HG03025 (cell line): ENCODE measurements around the gene ATP13A2.

Experiments used
- ATAC-seq: cut with Tn5 transposase; IDR thresholded peaks from one replicate; pipeline ENCODE4 v1.9.1; 2021; ENCODE audit warnings: mild to moderate bottlenecking, moderate library complexity; ENCODE audit not compliant: unreplicated experiment, low FRiP score

Gene ATP13A2

DNA sequence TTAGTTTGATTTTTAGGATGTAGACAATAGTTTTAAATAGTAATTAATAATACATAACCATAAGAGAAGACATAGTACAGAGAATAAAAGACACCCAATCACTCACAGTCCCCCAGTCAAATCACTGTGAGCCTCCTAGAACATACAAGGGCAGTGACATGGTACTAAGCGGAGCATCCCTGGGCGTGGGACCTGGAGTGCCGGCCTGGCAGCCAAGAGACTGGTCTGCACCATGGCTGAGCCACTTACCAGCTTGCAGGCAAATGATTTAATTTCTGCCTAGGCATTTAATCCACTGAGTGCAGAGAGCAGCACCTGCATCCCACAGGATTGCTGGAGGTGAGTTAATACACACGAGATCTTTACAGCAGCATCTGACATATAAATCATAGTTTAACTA, 21.8 kb upstream of the ATP13A2 start:
- no peak for ATAC-seq

DNA sequence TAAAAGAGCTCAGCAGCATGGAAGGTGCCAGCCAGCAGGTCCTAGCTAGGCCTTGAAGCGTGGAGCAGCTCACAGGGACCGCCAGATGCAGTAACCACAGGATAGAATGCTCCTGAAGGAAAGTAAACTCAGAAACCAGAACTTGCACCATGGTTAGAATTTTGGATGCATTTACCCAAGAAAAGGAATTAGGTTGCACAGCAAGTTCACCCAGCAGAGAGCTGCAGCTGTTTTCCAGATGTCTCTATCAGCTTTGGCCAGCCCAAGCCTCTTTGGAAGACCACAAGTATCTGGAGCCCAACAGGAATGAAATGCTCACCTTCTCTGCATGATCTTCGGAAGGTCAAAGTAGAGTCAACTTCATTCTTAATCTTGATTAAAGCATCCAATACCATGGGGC, 21.0 kb upstream of the ATP13A2 start:
- ATAC-seq: no peak

DNA sequence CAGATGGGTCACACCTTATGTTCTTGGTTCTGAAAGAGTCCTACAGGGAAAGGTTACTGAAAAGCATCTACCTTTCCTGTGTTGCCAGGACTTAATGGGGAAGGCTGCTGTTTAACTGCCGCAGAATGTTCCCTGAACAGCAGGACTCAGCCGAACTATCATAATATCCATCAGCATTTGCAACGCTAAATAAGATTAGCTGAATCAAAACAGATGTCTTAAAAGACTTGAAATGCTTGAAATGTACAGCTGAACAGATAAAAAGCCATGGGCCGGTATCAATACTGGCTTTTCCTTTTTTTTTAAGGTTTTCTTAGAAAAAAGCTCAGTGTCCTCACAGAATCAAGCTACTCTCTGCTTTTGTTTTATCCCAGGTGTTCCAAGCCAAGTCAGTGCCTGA, 19.7 kb upstream of the ATP13A2 start:
- ATAC-seq: no peak

DNA sequence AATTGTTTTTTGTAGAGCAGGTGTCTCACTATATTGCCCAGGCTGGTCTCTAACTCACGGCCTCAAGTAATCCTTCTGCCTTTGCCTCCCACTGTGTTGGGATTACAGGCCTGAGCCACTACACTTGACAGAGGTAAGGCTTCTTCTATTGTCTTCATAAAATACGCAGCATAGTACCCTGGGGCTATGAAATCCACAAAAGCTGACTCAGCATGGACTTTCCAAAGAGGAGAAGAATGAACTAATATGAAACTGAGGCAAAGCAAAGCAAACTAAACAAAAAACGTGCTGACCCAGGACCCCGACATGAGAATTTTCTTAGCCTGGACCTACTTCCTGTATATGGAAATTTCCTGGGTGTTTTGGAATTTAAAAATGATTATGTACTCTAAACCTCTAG, 18.5 kb upstream of the ATP13A2 start:
- ATAC-seq: no peak

DNA sequence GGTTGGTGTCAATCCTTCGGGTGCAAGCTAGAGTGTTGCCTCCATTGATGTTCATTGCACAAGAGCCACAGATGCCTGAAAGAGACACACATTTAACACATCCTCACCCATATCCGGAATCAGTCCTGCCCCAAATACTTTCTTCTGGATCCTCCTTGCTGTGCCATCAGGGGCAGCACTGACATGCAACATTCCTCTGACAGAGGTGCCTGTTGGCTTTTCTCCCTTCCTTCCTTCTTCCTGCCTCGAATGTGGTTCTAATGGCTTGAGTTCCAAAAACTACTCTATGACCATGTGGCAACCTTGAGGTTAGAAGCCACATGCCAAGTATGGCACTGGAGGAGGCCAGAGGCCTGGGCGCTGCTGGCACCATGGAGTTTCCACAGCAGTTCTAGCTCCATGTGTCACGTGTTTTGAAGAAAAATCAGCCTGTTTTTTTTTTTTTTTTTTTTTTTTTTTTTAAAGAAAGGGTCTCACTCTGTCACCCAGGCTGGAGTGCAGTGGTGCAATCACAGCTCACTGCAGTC, 17.0 kb upstream of the ATP13A2 start:
- no peak for ATAC-seq

DNA sequence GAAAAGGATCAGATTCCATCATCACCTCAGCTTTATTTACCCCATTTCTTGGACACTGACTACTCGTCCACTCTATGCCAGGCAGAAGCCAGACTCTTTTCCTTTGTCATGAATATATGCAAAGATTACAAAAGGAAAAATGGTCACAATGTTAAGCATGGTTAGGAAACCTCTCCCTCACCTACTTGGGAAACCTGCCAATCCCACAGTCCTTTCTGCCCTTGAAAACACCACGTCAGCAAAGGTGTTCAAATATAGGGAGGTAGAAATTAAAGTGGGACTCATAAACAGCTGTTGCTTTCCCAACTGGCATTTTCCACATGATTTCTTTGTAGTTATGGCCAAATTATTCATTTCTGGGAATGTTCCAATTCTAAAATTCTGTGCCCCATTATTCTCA, 16.2 kb upstream of the ATP13A2 start:
- no peak for ATAC-seq

DNA sequence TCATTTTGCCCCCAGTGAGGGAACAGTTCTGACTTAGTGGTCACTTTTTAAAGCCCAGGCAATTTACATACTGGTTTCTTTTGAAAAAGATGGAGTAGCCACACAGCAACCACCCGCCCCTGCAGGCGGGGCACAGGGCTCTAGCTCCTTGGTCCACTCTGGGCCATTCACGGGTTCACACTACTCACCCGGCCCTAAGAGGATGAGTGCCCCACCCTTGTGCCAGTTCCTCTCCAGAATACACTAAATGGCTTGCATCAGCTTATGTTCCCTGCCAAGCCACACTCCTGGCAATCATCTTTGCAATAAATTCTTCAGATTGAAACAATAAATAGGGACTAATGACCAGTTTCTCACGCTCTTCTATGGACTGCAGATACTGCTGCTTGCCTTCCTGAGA, 15.7 kb upstream of the ATP13A2 start:
- no peak for ATAC-seq

DNA sequence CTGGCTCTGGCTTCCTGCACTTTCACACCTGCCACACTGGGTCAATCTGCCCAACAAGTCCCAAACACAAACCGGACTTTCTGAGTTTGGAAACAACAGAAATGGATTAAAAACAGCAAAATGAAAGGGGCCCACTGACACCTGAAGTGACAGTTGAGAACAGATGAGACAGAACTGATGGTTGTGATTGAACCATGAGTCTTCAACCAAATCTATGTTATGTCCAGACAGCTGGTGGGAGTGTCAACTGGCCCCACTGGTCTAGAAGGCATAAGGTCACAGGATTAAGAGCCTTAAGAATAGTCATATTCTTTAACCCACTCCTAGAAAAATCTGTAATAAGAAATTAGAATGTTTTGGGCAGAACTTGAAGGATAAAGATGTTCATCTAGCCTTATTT, 13.0 kb upstream of the ATP13A2 start:
- ATAC-seq: no peak

DNA sequence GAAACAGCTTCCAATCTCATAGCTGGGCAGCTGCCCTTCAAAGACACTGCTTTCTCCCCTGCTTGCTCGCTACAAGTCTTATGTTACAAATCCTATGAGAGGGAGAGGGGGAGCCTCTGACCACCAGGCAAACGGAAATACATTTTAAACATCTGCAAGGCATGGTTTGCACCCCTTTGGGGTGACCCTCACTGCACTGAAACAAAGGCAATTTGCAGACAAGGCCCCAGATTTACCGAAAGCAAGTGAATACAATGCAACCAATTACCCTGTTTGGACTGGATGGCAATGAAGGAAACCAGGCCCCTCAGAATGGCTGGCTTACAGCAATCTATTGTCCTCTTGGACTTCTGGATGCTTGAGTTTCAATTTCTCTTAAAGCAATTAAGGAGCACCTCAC, 11.8 kb upstream of the ATP13A2 start:
- no peak for ATAC-seq

DNA sequence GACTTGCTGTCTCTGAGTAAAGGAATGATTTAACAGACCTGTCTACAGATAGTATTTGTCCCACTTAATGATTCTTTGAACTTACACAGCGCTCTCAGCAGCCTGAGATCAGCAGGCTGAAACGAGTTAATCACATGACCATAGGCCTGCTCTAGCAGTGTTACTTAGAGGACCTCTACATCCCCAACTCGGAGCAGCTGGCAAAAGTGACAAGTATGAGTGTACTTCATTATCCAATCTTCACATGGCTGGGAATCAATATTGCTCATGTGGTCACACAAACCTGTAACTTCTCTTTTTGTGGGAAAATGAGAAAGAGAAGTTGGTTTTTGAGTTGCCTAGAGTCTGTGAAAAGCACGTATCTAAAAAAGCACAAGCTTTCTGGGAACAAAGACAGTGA, 11.4 kb upstream of the ATP13A2 start:
- ATAC-seq: no peak

DNA sequence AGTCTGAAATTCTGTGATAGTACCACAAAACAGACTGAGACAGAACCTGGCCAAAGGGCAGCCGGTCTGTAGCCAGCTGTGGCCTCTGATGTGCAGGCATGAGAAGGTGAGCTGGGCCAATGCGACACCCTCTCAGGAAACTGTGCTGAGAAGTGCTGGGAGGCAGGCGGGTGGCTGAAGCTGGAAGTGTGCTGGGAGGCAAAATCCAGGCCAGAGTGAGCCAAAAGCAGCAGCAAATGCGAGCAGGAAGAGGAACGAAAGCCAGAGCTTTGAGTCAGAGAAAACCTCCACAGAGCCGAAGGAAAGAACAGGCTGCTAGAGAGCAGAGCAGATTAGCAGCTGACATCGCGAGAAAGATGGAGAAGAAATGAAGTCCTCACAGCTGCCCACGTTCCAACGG, 10.2 kb upstream of the ATP13A2 start:
- ATAC-seq: no peak

DNA sequence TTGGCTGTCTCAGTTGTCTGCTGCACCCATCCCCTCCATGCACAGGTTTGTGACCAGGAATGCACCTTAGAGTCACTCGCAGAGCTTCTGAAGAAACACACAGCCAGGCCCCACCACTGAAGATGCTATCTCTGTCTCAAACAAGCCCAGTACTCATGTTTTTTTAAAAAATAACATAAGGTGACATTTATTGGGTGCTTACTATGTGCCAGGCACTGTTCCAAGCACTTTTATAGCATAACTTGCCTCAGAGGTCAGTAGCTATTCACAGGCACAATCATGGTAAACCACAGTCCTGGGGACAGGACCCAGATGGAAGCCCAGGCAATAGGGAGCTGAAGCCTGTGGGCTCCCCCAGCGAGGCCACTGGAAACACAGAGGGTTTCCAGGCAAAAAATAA, 8.8 kb upstream of the ATP13A2 start:
- no peak for ATAC-seq

DNA sequence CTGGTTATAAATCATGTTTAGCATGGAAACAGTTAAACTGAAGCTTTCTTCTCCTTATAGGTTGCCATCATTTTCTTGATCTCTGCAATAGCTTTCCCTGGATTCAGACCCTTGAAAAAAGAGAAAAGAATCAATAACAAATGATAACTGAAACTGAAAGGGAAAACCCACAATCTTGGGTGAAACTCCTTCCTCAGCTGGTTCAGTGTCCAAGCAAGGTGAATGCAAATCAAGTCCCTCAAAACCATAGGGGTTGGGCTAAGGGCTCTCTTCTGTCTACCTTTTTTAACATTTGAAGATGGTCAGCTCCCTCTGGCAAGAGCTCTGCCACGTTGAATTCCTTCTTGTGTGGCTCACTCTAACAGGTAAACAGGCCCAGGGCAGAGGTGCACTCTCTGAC, 7.1 kb upstream of the ATP13A2 start:
- ATAC-seq: no peak

DNA sequence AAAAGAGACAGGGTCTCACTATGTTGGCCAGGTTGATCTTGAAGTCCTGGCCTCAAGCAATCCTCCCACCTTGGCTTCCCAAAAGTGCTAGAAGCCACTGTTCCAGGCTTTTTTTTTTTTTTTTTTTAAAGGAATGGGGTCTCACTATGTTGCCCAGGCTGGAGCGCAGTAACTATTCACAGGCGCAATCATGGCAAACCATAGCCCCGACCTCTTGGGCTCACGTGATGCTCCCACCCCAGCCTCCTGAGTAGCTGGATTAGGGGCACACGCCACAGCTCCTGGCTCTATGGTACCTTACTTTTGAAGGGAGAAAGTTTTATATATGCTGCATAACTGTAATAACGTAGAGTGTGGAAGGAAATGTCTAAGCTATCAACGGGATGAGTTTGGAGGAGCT, 5.7 kb upstream of the ATP13A2 start:
- no peak for ATAC-seq

DNA sequence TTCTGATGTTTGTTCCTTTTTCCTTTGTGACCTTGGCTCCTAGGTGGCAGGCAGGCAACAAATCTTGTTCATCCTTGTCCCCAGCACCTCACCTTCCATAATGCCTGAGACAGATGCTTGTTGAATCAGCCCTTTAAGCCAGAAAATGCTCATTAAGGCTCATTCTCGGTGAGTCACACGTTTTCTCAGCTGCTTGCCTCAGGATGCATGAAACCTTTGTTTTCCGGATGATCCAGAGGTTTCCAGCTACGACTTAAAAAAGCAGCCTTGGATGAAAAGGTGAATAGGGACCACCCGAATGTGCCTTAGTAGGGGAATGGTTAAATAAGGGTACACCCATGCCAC, 4.6 kb upstream of the ATP13A2 start:
- ATAC-seq: no peak

DNA sequence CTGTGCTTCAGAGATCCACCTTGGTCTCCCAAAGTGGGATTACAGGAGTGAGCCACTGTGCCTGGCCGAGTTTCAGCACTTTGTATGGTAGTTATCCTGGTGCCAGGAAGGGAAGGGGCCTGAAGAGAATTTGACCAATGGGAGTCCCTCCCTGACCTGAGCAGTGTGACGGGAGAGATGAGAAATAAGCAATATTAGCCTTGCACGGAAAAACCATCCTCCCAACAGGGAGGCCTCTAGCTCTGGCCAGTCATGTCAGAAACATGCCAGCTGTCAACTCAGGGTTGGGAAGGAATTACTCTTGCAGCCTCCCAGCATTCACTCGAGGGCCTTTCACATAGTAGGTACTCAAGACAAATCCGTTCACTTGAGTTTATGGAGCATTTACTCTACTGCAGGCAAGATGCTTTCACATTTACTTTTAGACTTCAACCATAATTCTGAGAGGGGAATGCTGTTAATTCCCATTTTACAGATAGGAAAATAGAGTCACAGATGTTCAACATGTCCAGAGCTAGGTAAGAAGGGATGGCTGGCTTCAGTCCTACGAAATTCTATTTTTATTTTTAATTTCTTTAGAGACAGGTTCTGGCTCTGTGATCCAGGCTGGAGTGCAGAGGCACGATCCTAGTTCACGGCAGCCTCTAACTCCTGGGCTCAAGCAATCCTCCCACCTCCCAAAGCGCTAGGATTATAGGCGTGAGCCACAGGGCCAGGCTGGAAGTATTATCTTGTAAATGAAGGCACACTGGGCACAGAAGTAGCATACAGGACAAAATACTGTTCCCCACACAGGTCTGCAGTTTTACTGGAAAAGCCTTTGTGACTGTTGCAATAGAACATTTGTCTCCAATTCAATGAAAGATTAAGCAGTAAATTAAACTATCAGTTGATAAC, 3.2 kb upstream of the ATP13A2 start:
- ATAC-seq: no peak

DNA sequence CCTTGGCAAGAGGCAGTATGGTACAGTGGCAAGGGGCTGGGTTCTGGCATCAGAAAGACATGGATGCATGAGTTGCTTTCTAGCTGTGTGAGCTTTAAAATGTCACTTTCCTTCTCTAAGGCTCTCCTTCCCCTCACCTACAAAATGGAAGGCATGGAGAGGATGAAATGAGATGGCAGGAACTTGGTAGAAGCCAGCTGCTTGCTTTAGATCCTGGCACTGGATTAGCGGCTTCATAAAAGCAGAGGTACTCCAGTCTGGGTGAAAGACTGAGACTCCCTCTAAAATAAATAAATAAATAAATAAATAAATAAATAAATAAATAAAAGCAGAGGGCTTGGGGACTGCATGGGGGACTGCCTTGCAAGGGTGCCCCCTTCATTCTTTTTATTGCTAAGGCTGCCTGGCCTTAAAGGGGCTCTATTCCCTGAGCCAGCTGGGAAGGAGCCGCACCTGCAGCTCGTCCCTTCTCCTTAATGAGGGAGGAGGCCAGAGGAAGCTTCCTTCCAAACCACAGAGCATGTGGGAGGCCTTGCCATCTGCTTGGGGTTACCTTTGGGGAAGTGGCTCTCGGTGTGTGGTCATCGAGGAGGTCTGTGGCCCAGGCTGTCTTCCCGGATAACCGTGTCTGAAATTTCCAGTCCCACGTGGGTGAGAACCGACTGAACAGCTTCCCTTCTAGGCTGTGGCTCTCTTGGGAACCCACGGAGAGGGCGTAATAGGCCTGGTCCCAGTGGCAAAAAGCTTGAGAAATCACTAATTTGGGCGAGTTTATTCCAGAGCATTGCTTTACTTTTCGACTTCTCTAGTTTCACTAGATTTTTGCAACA, 2.0 kb upstream of the ATP13A2 start:
- ATAC-seq: no peak

DNA sequence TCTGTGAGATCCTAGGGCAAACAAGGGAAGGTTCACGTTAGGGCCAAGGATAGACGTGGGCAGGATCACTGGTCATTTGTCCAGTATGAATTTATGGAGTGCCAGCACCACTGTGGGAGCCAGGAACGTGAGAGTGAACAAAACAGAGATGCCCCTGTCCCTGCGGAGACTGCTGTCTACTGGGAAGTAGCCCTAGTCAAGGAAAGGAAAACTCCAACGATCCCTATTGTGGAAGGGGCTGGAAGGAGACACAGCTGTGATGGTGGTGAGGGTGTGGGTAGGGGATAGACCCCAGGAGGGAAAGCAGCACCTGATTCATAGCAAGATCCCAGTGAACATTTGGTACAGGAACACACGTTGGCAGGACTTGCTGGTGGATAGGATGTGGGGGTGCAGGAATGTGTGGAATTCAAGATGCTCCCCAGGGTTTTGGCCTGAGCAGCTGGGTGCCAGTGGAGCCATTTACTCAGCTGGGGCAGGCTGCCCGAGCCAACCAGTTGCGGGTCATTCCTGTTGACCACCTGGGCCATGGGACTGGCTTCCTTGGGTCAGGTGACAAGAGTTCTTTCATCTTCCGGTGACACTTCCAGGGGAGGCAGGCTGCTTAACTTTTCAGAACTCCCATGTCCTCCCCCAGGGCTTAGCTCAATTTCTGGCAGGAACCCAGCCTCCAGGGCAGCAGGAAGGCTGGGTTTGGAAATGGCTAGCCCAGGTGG, 1.2 kb upstream of the ATP13A2 start:
- ATAC-seq: no peak

DNA sequence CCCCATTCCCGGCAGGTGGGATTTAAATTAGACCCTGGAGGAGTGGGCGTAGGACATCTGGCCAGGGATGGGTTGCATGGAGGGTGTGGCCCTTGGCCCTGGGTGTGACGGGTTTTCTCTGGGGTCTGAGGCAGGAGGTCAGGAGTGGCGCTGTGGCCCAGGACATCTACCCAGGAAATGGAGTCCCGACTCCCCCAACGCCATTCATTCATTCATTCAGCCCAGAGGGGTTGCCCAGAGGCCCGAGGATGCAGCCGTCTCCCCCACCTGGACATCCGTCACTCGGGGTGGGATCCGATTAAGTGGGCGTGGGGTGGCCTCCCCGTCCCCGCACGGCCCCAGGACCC, 663 bp downstream of the ATP13A2 start:
- peak; percentile 10 for ATAC-seq

DNA sequence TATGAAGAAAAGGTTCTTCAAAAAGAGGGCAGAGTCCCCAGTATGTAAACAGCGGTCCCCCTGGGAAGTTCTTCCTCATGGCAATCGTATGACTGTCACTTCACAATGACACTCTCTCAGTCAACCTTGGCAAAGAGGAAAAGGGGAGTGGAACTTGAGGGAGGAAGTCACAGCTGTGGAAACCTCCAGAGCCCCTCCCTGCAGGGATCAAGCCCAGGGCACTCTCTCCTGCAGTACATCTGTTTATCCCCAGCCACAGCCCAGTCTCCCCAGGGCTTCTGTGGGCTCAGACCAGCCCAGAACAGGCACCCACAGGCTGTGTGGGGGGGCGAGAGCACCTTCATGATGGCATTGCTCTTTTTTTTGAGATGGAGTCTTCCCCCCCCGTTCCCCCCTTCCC, 2.0 kb downstream of the ATP13A2 start:
- no peak for ATAC-seq

DNA sequence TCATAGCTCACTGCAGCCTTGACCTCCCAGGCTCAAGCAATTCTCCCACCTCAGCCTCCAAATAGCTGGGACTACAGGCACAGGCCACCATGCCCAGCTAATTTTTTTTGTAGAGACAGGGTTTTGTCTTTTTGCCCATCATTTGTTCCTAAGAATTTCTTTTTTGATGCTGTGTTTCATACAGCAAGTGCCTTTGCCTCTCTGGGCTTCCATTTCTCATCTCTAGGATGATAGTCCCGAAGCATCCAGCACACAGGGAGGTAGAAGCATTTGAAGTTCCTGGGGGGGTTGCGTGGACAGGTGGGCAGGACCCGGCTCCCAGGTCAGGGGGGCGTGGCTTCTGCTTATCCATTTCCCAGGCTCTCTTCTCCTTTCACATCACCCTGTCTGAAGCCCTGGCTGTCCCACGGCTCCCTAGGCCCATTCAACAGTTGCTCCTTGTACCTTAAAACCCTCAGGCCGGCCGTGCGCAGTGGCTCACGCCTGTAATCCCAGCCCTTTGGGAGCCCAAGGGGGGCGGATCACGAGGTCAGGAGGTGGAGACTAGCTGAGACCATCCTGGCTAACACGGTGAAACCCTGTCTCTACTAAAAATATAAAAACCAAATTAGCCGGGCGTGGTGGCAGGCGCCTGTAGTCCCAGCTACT, 3.4 kb downstream of the ATP13A2 start:
- ATAC-seq: no peak
